Frontal cortex (tissue), 4 donors: ENCODE data around the gene ABCA3. TPM values are rescaled to one million over a fixed set of nuclear protein-coding genes. Genes with fewer than 3 reads are reported as not detected.

ENCODE experiments used
- DNase-seq, 2 donors: peaks; one replicate each; pipeline ENCODE4 v3.0.0; 2012; ENCODE audit warnings: low spot score in 2 of 2
- FAIRE-seq: peaks from 2 replicates; lab custom pipeline; 2012; peaks lifted over from hg19 to GRCh38; lab: Jason Lieb, UNC
- total RNA-seq: library from RNA; depleted of rRNA; stranded (reverse); fragments of >200 nt; gene quantifications from one replicate; pipeline ENCODE4 v1.2.3, GENCODE V29; 2014
- donor health status: control.
- donor health status: control.
- donor health status: control.

ABCA3 gene
- total RNA-seq, 1 donor from 2014 or later, result 36.3 TPM

DNA sequence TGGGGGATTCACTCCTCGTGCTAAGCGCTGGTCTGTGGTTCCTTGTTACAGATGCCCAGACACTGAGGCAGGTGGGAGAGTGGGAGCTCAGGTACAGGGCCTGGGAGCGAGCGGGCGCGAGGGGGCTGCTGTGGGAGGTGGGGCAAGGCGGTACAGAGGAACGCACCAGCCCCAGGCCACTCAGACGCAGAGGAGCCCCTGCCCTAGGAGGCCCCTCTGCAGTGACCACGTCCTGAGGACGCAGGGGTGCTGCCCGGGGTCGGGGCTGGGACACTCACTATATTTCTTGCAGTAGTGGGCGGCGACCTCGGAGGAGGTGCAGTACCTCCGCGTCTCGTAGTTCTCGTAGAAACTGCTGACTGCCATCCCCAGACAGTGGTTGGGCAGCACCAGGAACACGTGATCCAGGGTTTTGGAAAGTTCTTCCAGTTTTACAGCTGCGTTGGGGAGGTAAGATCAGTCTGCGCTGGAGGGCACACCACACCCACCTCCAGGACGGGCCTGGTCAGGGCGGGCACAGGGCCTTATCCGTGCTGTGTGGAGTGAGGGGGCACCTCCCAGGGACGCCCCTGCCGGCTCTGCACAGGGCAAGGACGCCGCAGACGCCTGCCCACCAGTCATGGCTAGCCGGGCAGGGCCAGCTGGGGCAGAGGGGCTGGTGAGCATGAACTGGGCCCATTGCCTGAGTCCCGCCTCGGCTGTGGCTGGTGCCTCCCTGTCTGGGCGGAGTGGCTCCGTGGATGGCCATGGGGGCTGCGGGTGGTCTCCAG, 56.3 kb downstream of the ABCA3 start:
- FAIRE-seq (no peak), DNase-seq (no peak)

DNA sequence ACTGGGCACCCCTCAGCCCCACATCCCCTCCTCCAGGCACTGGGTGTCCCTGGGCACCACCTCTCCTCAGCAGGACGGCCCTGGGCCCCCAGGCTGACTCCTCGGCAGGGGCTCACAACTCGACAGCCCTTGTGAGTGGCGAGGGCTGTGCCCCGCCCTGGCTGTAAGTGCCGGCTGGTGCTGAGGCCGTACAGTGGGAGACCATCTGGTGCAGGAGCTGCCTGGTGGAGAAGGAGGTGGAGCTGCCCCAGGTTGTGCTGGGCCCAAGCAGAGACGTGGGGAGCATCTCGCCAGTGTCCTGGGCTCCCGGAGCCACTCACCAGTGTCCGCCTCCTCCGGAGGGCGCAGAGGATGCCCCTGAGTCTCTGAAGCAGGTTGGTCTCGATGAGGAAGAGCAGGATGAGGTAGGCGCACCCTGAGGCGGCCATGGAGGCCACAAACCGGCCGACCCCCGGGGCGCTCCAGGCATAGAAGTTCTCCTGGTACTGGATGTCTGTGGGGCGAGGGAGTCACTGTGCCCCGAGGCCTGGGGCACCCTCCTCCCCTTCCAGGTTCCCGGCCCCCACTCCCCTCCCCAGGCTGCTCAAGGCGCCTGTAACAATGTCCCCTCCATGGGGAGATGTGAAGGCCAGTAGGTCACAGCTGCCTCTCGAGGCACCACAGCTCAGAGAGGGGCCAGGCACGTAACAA, 57.5 kb downstream of the ABCA3 start:
- FAIRE-seq, result no peak
- no peak for DNase-seq

DNA sequence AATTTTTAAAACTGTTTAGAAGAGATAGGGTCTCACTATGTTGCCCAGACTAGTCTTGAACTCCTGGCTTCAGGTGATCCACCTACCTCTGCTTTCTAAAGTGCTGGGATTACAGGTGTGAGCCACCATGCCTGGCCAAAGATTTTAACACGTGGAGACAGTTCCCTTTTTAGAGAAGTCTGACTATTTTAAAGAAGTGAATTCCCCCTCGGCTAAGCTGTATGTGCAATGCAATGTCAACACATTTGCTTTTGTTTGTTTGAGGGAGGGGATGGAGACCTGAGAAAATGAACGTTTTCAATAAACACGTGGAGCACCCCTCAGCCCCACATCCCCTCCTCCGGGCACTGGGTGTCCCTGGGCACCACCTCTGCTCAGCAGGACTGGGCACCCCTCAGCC, 58.3 kb downstream of the ABCA3 start:
- FAIRE-seq, result no peak
- no peak for DNase-seq

DNA sequence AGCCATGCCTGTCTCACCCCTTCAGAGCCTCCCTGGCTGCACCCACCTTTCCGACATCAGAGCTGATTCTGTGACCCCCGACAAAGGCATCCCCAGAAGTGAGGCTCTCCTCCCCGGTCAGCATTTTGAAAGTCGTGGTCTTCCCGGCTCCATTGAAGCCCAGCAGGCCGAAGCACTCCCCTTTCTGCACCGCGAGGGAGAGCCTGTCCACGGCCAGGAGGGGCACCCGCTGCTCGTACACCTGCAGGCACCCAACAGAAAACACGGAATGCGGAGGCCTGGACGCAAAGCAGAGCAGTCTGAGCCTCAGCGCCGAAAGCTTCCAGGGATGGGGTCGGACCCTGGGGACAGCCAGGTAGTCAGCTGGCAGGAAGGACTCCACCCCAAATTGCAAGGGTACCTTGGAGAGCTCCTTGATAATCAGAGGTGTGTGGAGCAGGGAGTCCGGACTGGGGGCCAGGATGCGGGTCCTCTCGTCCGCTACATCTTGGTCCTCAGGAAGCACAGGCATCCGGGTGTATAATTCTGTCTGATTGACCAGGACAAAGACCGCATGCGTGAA, 59.5 kb downstream of the ABCA3 start:
- no peak for FAIRE-seq
- DNase-seq, result no peak

DNA sequence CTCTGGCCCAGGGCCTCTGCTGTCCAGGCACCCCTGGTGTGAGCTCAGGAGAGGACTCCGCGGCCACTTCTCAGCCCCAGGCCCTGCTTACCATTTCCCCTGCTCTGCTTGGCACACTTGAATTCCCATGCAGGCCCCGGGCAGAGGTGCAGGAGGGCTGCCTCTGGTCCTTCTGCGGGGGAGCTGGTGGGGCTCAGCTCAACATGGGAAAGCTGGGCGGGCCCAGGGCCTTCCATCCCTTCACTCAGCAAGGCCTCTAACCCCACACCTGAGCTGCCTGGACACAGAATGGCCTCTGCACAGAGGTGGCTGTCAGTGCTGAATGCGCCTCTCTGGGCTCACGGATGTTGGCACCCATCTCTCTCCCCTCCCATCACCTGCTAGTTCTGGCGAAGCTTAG, 60.1 kb downstream of the ABCA3 start:
- no peak for FAIRE-seq
- DNase-seq, result no peak

DNA sequence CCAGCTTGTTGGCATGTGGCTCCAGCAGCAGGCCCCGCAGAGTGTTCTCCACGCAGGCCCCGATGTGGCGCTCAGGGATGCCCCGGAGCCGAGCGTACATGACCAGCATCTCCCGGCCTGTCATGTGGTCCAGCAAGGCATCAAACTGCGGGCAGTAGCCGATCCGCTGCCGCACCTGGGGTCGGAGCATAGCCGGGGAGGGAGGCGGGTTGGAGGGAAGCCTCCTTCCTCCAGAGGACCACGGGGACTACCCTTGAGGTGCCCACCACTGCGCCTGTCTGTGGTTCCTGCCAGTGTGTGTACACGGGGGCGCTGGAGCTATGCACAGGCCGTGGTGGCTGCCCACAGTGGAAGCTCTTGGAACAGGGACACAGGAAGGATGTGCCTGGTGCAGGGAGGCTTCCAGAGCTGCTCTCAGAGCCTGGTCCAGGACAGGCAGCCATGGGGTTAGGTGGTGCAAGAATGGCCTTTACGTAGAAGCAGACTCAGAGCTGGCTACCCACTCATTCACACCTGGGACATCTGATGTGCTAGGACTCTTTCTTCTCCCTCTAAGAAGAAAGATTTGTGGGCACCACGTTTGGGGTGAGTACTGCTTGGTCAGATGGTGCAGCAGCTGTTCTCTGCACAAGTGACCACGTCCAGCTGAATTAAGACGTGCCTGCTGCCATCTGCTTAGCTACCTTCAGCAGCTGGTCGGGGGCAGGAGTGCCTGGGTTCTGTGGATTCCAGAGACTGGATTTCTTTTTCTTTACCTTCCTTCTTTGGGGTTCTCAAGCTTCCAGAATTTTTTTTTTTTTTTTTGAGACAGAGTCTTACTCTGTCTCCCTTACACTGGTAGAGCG, 61.4 kb downstream of the ABCA3 start:
- DNase-seq (no peak), FAIRE-seq (no peak)

DNA sequence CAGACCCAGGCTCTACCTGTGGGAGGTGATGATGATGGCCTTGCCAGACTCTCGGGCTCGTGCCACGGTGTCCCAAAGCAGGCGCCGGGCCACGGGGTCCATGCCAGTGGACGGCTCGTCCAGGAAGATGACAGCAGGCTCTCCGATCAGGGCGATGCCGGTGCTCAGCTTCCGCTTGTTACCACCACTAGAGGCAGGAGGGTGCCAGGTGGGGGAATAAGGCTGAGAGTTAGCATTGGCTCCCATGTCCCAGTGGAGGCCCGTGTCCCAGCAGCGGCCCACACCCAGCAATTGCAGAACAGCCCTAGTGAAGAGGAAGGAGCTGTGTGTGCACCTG, 62.3 kb downstream of the ABCA3 start:
- DNase-seq, result no peak
- no peak for FAIRE-seq

DNA sequence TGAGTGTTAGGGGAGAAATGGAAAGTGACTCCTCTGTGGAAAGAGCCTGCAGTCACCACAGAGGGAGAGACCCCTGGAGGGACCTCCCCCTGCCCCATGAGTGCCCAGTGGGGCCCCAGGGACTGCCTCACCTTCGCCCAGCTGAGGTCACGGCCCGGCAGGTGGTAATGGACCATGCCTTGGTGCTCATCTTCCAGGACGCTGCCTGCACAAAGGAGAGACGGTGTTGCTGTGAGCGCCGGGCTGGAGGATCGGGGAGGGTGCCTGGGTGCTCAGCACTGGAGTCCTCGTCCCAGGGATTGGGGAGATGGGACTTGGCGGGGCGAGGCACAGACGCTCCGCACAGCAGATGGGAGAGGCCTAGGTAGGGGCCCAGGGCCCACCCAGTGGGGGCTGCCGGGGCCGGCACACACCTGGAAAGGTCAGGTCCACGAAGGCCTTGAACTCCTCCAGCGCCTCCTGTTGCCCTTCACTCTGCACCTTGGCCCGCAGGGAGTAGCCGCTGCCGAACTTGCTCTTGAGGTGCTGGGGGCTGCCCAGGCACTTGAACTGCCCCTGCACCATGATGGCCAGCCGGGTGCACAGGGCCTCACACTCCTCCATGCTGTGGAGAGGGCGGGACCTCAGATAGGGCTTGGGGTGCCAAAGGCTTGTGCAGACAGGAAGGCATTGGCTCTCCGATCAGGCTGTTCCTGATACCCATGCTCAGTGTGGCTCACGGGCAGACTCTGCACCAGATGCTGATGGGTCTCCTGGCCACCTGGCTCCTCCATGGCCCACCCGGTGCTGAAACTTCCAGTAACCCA, 62.9 kb downstream of the ABCA3 start:
- DNase-seq, result no peak
- FAIRE-seq, result no peak

DNA sequence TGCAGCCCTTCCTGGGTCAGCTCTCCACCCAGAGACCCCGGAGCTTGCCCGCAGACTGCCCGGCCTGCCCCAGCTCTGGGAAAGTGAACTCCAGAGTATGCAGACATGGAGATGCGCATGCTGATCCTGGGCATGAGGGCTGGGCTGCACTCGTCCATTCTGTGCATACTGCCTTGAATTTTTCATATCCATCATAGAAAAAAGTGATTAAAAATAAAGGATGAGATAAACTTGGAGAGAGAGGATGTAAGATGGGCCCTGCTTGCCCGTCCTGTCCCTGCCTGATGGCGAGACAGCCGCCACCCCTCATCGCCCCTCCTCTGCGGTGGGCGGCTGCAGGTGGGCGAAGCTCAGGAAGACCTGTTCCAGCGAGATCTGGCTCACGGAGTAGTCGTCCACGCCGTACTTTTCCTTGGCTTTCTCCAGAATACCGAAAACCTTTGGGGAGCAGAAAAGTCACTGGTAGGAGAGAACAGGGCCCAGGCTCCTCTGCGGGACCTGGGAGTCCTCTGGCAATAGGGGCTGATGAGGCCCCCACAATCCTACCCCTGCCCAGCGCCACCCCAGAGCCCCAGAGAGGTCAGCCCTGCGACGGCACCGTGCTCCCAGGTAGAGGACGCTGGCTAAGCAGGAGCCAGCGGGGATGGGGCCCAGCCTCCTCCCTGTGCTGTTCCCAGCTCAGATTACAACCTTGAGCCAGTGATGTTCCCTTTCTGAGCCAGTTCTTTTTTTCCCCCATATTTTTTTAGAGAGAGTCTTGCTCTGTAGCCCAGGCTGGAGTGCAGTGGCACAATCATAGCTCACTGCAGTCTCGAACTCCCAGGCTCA, 63.9 kb downstream of the ABCA3 start:
- no peak for DNase-seq
- FAIRE-seq, result no peak

DNA sequence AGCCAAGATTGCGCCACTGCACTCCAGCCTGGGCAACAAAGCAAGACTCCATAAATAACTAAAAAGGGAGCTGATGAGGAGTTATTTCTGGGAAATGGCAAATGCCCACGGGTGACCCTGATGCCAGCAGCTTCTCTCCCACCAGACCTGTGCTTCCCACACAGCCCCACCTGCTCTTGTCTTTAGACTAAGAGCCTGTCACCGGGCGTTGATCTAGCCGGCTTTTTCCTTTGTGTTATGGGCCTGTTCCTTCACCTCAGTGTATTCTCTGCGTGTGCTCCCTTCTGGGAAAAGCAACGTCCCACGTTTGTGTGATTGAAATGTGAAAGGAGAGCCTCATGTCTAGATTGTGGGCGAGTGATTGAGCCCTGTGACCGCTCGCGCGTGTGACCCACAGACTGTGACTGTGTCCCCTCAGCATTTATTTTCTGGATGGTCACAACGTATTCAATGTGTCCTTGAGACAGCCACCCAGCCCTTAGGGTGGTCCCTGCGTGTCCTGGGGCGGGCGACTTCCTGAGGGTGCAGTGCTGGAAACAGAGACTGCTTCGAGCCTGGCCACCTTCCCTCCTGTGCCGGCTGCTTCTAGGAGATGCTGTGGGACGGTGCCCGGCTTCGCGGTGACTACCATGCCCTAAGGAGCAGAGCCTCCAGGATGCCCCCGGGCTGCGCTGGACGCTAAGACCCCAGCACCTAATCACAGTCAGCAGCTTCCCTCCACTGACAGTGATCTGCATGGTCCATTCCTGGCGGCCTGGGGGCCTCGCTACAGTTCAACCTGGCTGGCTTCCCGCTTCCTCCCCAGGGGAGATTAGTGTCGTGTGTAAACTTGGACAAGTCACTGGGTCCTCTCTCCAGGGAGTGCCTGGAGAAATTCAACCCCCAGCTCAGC, 64.8 kb downstream of the ABCA3 start:
- FAIRE-seq (no peak), DNase-seq (no peak)

DNA sequence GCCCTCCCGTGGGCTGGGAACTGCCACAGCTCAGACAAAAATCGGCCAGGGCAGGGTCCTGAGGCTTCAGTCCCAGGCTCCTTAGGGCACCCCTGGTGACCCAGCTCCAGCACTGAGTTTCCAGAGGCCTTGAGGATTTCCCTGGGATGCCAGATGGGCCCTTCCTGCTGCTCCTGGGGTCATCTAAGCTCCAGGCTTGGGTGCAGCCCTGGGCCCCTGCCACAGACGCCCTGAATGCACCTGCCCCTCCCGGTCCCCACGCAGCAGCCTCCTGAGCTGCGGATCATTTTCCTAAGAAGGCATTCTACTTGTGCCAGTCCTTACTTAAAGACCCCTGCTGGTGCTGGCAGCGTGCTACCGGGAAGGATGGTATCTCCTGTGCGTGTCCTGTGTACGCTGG, 66.6 kb downstream of the ABCA3 start:
- DNase-seq (no peak), FAIRE-seq (no peak)

DNA sequence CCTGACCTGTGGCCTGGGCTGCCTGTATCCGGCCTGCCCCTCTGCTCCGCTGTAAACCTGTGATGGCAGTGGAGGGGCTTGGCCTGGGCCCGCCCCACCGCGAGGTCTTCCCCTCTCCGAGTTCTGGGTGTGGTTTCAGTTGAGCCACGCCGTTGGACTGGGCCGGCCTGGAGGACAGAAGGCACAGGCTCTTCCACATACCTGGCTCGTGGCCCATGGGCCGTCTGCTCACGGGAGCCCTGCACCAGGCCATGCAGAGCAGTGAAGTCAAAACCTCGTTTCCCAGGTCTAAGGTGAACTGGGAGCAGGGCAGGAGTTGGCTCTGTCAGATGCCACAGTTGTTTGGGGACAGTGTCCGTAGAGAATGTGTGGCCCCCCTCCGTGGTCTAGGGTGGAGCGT, 67.0 kb downstream of the ABCA3 start:
- DNase-seq, result no peak
- no peak for FAIRE-seq

DNA sequence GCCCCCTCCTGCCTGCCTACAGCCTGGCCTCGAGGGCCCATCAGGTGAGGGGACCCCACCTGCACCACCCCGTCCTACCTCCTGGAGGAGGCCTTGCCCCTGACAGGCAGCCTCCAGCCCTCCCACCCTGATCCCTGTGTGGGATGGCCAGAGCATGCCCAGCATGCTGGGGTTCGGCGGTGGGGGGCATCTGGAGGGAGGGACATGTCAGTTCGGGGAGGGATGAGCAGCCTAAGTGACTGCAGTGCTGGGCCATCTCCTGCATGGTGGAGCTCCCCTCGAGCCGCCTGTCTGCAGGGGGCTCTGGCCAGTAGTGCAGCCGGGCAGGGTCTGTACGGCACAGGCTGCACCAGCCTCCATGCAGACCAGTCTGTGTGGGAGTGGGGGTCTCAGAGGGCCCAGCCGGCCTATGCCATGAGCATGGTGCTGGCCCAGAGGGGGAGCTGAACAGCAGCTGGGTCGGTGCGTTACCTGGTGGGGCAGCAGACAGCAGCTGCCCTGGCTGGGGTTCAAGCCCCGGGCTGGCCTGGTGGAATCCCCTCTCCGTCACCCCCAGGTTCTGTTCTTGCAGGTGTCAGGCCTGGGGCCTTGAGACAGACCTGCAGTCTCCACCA, 68.6 kb downstream of the ABCA3 start:
- FAIRE-seq, result no peak
- no peak for DNase-seq

DNA sequence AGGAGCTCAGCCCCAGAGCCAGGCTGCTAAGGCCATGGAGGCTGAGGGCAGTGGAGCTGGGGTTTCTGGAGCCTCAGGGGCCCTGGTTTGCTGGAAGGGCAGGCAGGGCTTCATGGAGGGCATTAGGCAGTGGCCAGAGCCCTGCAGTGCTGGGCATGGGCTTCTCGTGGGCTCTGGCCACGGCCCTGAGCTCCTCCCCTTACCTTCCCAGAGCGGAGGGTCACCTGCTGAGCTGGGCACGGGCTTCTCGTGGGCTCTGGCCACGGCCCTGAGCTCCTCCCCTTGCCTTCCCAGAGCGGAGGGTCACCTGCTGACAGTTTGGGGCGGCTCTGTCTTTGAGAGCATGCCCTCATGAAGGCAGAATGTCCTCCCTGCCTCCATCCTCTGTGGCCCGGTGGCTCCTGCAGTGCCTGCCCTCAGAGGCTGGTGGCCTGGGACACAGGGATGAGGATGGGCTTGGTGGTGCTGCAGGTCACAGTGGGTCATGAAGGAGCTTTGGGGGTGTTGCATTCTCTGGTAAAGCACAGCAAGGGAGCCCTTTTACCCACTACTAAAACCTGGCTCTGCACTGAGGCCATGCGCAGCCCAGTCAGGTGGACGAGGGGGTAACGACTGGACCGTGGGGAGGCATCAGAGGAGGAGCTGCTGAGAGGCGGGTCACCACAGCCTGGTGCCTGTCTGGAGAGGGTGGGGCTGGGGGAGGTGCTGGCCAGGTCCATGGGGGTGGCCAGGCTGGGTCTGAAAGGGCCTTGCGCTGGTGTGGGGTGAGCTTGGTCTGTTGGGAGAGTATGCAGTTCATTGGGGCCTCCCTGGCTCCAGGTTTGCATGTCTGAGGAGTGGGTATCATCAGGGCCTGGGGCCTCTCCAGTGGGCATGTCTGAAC, 69.7 kb downstream of the ABCA3 start:
- FAIRE-seq (no peak), DNase-seq (no peak)

DNA sequence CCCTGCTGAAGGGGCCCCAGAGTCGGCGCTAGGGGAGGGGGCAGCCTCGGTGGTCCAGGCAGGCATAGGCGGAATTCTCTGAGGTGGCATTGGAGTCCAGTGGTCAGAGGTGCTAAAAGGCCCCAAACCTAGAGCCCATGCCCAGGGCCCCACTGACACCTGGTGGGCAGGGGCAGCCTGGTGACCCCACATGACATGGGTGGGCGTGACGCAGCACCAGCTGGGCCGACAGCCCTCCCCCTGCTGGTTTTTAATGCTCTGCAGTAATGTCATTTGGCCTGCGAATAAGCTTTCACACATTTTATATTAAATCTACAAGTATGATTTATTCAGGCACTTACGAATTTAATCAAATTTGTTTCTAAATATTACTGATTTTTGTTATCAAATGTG, 70.5 kb downstream of the ABCA3 start:
- DNase-seq (no peak), FAIRE-seq (no peak)

DNA sequence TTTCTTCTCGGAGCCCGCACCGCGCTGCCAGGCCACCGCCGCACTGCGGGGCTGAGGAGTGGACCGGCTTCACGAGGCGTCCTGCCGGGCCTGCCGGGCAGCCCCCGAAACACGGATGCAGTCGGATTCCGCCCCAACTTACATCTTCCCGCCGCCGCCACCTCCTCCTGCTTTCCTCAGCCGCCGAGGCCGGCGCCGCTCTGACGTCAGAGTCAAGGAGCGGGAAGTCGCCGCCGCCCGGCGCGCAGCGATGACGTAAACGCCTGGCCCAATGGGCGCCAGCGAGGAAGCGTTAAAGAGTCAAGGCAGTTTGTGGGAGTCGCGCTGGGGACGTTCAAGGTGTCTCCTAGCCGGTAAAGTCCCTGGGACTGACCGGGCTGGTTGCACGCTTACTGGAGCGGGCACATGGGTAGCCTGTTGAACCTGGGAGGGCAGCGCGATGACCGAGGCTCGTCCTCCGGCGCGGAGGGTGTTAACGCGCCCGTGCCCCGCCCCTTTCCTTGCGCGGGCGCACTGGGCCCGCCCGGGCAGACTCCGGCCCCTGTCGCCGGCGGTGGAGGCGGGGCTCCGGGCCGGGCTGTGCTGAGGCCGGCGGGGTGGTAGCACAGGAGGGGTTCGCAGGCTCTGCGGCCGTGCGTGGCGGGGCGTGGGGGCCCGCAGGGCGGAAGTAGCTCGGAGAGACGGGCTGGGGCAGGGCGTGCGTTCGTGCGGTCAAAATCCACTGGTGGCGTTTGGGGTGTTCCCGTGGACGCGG, 72.4 kb downstream of the ABCA3 start, which contains the start of gene RNPS1:
RNPS1 (minus strand) TSS at position 214 of the 754 bp plus-strand sequence. CDS start 3,483 bp downstream, outside the sequence.
- DNase-seq (peak; percentile 100), FAIRE-seq (no peak)
